H1 (cell line): ENCODE data around the gene CREB3L1. TPM values are rescaled to one million over a fixed set of nuclear protein-coding genes. Genes with fewer than 3 reads are reported as not detected.

Experiments
- CTCF ChIA-PET: fragments of 300-600 bp; sonication (Branson Sonifier 250); formaldehyde crosslinking; loops from one replicate; lab custom pipeline; 2021; ENCODE audit not compliant: partially characterized antibody; lab: Charles Lee
- POLR2A ChIA-PET: fragments of 300-600 bp; sonication (Branson Sonifier 250); formaldehyde crosslinking; loops from one replicate; lab custom pipeline; 2021; ENCODE audit warnings: inconsistent platforms; ENCODE audit not compliant: partially characterized antibody; lab: Charles Lee
- DNase-seq, 2 experiments: peaks; one replicate each; pipeline versions ENCODE4 v3.0.0 to v3.0.0-alpha.2; 2010 to 2022; ENCODE audit warnings: low spot score in 2 of 2, low read depth in 1 of 2, mixed read lengths in 1 of 2
- FAIRE-seq: peaks from 2 replicates; lab custom pipeline; 2011; peaks lifted over from hg19 to GRCh38; lab: Jason Lieb, UNC
- H2AFZ ChIP-seq: 2 replicates; pipeline ENCODE4 v1.8.1; 2012; ENCODE audit warnings: low read length, inconsistent platforms
- H2AK5ac ChIP-seq: 2 replicates; pipeline ENCODE4 v1.6.1; 2013; ENCODE audit warnings: low read depth, low read length
- H2BK120ac ChIP-seq: replicated peaks from 2 replicates; pipeline ENCODE3; 2013; ENCODE audit warnings: low read depth, low read length, inconsistent platforms
- H2BK12ac ChIP-seq: 2 replicates; pipeline ENCODE4 v1.6.1; 2013; ENCODE audit warnings: low read depth, low read length
- H2BK15ac ChIP-seq: 2 replicates; pipeline ENCODE4 v1.6.1; 2013; ENCODE audit warnings: low read length
- H2BK20ac ChIP-seq: 2 replicates; pipeline ENCODE4 v1.6.1; 2013; ENCODE audit warnings: low read length
- H2BK5ac ChIP-seq: 2 replicates; pipeline ENCODE4 v1.6.1; 2013; ENCODE audit warnings: low read depth, low read length
- H3K14ac ChIP-seq: 2 replicates; pipeline ENCODE4 v1.6.1; 2013; ENCODE audit warnings: inconsistent platforms; ENCODE audit not compliant: insufficient read length
- H3K18ac ChIP-seq: 2 replicates; pipeline ENCODE4 v1.6.1; 2013; ENCODE audit warnings: low read length; ENCODE audit errors: extremely low read depth
- H3K23ac ChIP-seq: 2 replicates; pipeline ENCODE4 v1.6.1; 2013; ENCODE audit warnings: inconsistent platforms; ENCODE audit not compliant: insufficient read length
- H3K23me2 ChIP-seq: 2 replicates; pipeline ENCODE4 v1.6.1; 2013; ENCODE audit warnings: low read depth, low read length
- H3K27ac ChIP-seq: 2 replicates; pipeline ENCODE4 v1.6.1; 2011; ENCODE audit warnings: low read depth, low read length, inconsistent platforms
- H3K27me3 ChIP-seq, 4 experiments: replicated peaks in 1 of 4; 1 replicate in 1 of 4; 2 replicates in 3 of 4; pipeline versions ENCODE4 v1.6.1 to v1.8.1; 2011 to 2013; ENCODE audit warnings: low read length in 3 of 4, mild to moderate bottlenecking in 3 of 4, inconsistent platforms in 2 of 4, mixed read lengths in 2 of 4, moderate library complexity in 1 of 4; ENCODE audit not compliant: control insufficient read depth in 3 of 4, insufficient read depth in 3 of 4; ENCODE audit errors: extremely low read depth in 1 of 4
- H3K36me3 ChIP-seq, 4 experiments: 2 replicates each; pipeline versions ENCODE4 v1.6.1 to v1.8.1; 2011 to 2013; ENCODE audit warnings: mild to moderate bottlenecking in 4 of 4, low read length in 3 of 4, moderate library complexity in 2 of 4, control low read depth in 1 of 4, inconsistent platforms in 1 of 4; ENCODE audit not compliant: insufficient read depth in 4 of 4, control insufficient read depth in 2 of 4
- H3K4ac ChIP-seq: replicated peaks from 2 replicates; pipeline ENCODE3; 2013; ENCODE audit warnings: low read length, low read depth, mixed read lengths, inconsistent platforms; ENCODE audit not compliant: insufficient read length
- H3K4me1 ChIP-seq, 4 experiments: replicated peaks in 1 of 4; 1 replicate in 1 of 4; 2 replicates in 3 of 4; pipeline versions ENCODE4 v1.6.1 to v1.8.1; 2011 to 2013; ENCODE audit warnings: low read length in 3 of 4, inconsistent platforms in 2 of 4, mixed read lengths in 1 of 4; ENCODE audit not compliant: insufficient read depth in 4 of 4, control insufficient read depth in 3 of 4
- H3K4me2 ChIP-seq, 2 experiments: 2 replicates each; pipeline versions ENCODE4 v1.6.1 to v1.8.1; 2011 to 2013; ENCODE audit warnings: low read depth in 2 of 2, low read length in 2 of 2, control low read depth in 1 of 2, inconsistent platforms in 1 of 2, mild to moderate bottlenecking in 1 of 2; ENCODE audit not compliant: insufficient read depth in 1 of 2
- H3K4me3 ChIP-seq, 4 experiments: fragments of 200-600, 300-600 bp in 1 of 4; sonication (generic), shearing (Covaris generic), sonication (Bioruptor Twin) in 1 of 4; 2 replicates each; pipeline versions ENCODE4 v1.5.1 to v1.8.1; 2011 to 2016; ENCODE audit warnings: low read length in 4 of 4, low read depth in 3 of 4, control low read depth in 2 of 4, inconsistent platforms in 2 of 4, mild to moderate bottlenecking in 2 of 4, mixed read lengths in 1 of 4, moderate library complexity in 1 of 4; ENCODE audit not compliant: insufficient read depth in 2 of 4; ENCODE audit errors: extremely low read depth in 1 of 4
- H3K56ac ChIP-seq: replicated peaks from 2 replicates; pipeline ENCODE3; 2013; ENCODE audit warnings: low read depth, mild to moderate bottlenecking, mixed read lengths, low read length, inconsistent platforms; ENCODE audit not compliant: insufficient read length
- H3K79me1 ChIP-seq: 2 replicates; pipeline ENCODE4 v1.6.1; 2013; ENCODE audit warnings: low read depth, low read length, control low read depth
- H3K79me2 ChIP-seq, 2 experiments: 2 replicates each; pipeline versions ENCODE4 v1.6.1 to v1.8.1; 2012 to 2013; ENCODE audit warnings: low read length in 2 of 2, mild to moderate bottlenecking in 2 of 2, inconsistent platforms in 1 of 2; ENCODE audit not compliant: insufficient read depth in 2 of 2, control insufficient read depth in 1 of 2
- H3K9ac ChIP-seq, 4 experiments: replicated peaks in 1 of 4; 1 replicate in 1 of 4; 2 replicates in 3 of 4; pipeline versions ENCODE4 v1.6.1 to v1.8.1; 2011 to 2013; ENCODE audit warnings: low read depth in 3 of 4, low read length in 3 of 4, control low read depth in 2 of 4, mild to moderate bottlenecking in 2 of 4, moderate library complexity in 2 of 4, inconsistent platforms in 1 of 4; ENCODE audit errors: extremely low read depth in 1 of 4
- H3K9me3 ChIP-seq, 2 experiments: 2 replicates each; pipeline versions ENCODE4 v1.6.1 to v1.8.1; 2012 to 2013; ENCODE audit warnings: mild to moderate bottlenecking in 2 of 2, moderate library complexity in 2 of 2, control low read depth in 1 of 2, inconsistent platforms in 1 of 2, low read depth in 1 of 2, low read length in 1 of 2, mixed read lengths in 1 of 2; ENCODE audit not compliant: insufficient read depth in 2 of 2
- H4K20me1 ChIP-seq, 2 experiments: replicated peaks in 1 of 2; 2 replicates each; pipeline versions ENCODE3 to v1.8.1; 2011 to 2013; ENCODE audit warnings: inconsistent platforms in 2 of 2, low read length in 2 of 2, mild to moderate bottlenecking in 1 of 2; ENCODE audit not compliant: insufficient read depth in 2 of 2, control insufficient read depth in 1 of 2
- H4K5ac ChIP-seq: 2 replicates; pipeline ENCODE4 v1.6.1; 2013; ENCODE audit warnings: low read length, low read depth, mixed read lengths, inconsistent platforms; ENCODE audit not compliant: insufficient read length
- H4K8ac ChIP-seq: 2 replicates; pipeline ENCODE4 v1.8.0; 2013; ENCODE audit warnings: mild to moderate bottlenecking, moderate library complexity, low read length, inconsistent platforms; ENCODE audit not compliant: insufficient read depth; ENCODE audit errors: extremely low read depth
- H4K91ac ChIP-seq: replicated peaks from 2 replicates; pipeline ENCODE3; 2013; ENCODE audit warnings: low read length, mixed read lengths, inconsistent platforms; ENCODE audit not compliant: insufficient read length
- BACH1 ChIP-seq: IDR thresholded peaks from 2 replicates; pipeline ENCODE4 v1.6.1; 2012; ENCODE audit warnings: low read length, improper control_type of control experiment
- CTBP2 ChIP-seq: IDR thresholded peaks from 2 replicates; pipeline ENCODE4 v1.7.0; 2011; ENCODE audit warnings: borderline replicate concordance, mild to moderate bottlenecking, moderate library complexity, mixed read lengths, low read length; ENCODE audit not compliant: insufficient read depth, insufficient read length
- E2F6 ChIP-seq: IDR thresholded peaks from 2 replicates; pipeline ENCODE4 v1.6.1; 2012; ENCODE audit warnings: inconsistent platforms
- KDM4A ChIP-seq: IDR thresholded peaks from one replicate; pipeline ENCODE4 v1.7.1; 2012; ENCODE audit warnings: low read depth, mild to moderate bottlenecking, moderate library complexity, low read length, inconsistent platforms; ENCODE audit not compliant: severe bottlenecking
- MAFK ChIP-seq: IDR thresholded peaks from 2 replicates; pipeline ENCODE4 v1.6.1; 2012; ENCODE audit warnings: low read depth, mild to moderate bottlenecking, improper control_type of control experiment, low read length
- MAX ChIP-seq: IDR thresholded peaks from 2 replicates; pipeline ENCODE4 v1.6.1; 2012; ENCODE audit warnings: inconsistent platforms
- WGBS, 2 experiments: shearing (Covaris generic) in 1 of 2; methylation state at CpG; one replicate each; pipeline versions ENCODE4 v1.1.6 to v1.1.7; 2013 to 2015; ENCODE audit warnings: low lambda C conversion rate in 2 of 2, mixed read lengths in 2 of 2, inconsistent platforms in 1 of 2, low coverage in 1 of 2, missing lambda C conversion rate in 1 of 2; ENCODE audit not compliant: insufficient replicate concordance in 2 of 2, insufficient coverage in 1 of 2, insufficient read length in 1 of 2; ENCODE audit errors: extremely low coverage in 1 of 2, missing lambda C conversion rate in 1 of 2; 5-methylcytosine and 5-hydroxymethylcytosine counted together
- polyA plus RNA-seq, 7 experiments: library from polyadenylated mRNA; depleted of rRNA in 3 of 7; stranded (reverse) in 5 of 7; unstranded in 2 of 7; fragments of >200 nt in 5 of 7; fragments of 200-250 nt in 2 of 7; gene quantifications; 1 replicate in 5 of 7; 2 replicates in 1 of 7; 4 replicates in 1 of 7; pipeline versions ENCODE4 v1.2.1 to v1.2.3, GENCODE V29; 2011 to 2013; ENCODE audit warnings: missing spikeins in 2 of 7, mixed read lengths in 2 of 7
- total RNA-seq: library from RNA; stranded (reverse); fragmentation: NEBNext Ultra II Directional; extraction: Animal tissue kit (Norgen Biotek cat#: 25700); gene quantifications from 2 replicates; pipeline ENCODE4 v1.2.1, GENCODE V29; 2021

The CREB3L1 gene
- total and polyA plus RNA-seq, 2 of the 8 experiments (the other 6 are each of a cell fraction or from before 2014, with no cell fraction given), result 4.1 to 12.7 TPM

GRCh38 chr11:46326813-46327416 lies 49.5 kb downstream of the CREB3L1 start:
- Histone ChIP-seq H3K4ac (no peak overlapping the region), H3K36me3 (no peaks in the 10 kb centered on the region), H3K9me3 (no peaks in the 10 kb centered on the region), H4K20me1 (no peaks in the 10 kb centered on the region), H3K4me2 (no peak overlapping the region), H4K5ac (no peak overlapping the region), H3K4me3 (no peak overlapping the region), H2BK5ac (no peak overlapping the region), H3K79me1 (no peaks in the 10 kb centered on the region), H2BK20ac (no peak overlapping the region), H3K23me2 (no peaks in the 10 kb centered on the region), H3K4me1 (peaks cover 0 to 15% (median 6%) of the 10 kb centered on the region in 4 experiments; a peak in 6 of 7 replicates), H2BK12ac (0 out of 2 replicates have a peak overlapping the region, but pooled peaks have one; percentile 17), H3K79me2 (no peaks in the 10 kb centered on the region), H3K27me3 (peaks cover 6 to 17% (median 13%) of the 10 kb centered on the region in 4 experiments), H3K56ac (no peak overlapping the region), H2BK15ac (no peak overlapping the region), H3K27ac (no peak overlapping the region), H4K8ac (no peak overlapping the region), H2AFZ (no peak overlapping the region), H3K9ac (no peak overlapping the region), H4K91ac (no peak overlapping the region), H3K14ac (no peak overlapping the region), H3K18ac (no peak overlapping the region), H2BK120ac (no peak overlapping the region), H2AK5ac (no peak overlapping the region), H3K23ac (no peak overlapping the region)
- ChIA-PET POLR2A (interaction anchor here (0.6 to 2.5 kb wide), 4 partner anchors 13 to 88 kb away, joined by 3 to 12 read pairs (median 9); no protein-coding TSS in a partner anchor), CTCF (interaction anchor here (0.6 to 42.5 kb wide), 5 partner anchors 12 to 204 kb away, joined by 5 to 1004 read pairs (median 349); partner anchors contain the start of genes DGKZ and MDK)
- DNase-seq (no peak), FAIRE-seq (no peak)
- WGBS, 2 experiments, result 93% methylated on average over 10 of the region's 10 CpGs; no CpG with 5 or more reads in 1 of the 2 experiments
- TF ChIP-seq E2F6 (no peak), MAFK (no peak), CTBP2 (no peak), KDM4A (no peak), MAX (no peak), BACH1 (no peak)
